ENCODE results near the gene AP2M1. TPM values are rescaled to one million over a fixed set of nuclear protein-coding genes. Genes with fewer than 3 reads are reported as not detected.

Gene AP2M1
- total and polyA plus RNA-seq, 4 donors = 71.9 to 200 (median 135) TPM

GRCh38 chr3:184228376-184229137, 53.9 kb downstream of the AP2M1 start:
- no peak for DNase-seq (ENCODE audit: low spot score)
- Histone ChIP-seq H3K4me1 (ENCODE audit: control insufficient read depth in 4 of 4, insufficient read depth in 4 of 4, low read length in 3 of 4) (peaks cover 12 to 22% (median 15%) of the 10 kb centered on the region in 4 donors), H3K4me3 (ENCODE audit: low read depth in 1 of 3, low read length in 3 of 3) (no peak overlapping the region), H3K27ac (ENCODE audit: low read depth in 1 of 2, low read length in 2 of 2) (no peak overlapping the region), H3K9ac (ENCODE audit: low read depth in 1 of 2, low read length in 2 of 2) (no peak overlapping the region), H3K36me3 (ENCODE audit: control insufficient read depth in 4 of 4, insufficient read depth in 3 of 4, low read depth in 1 of 4, low read length in 3 of 4) (no peaks in the 10 kb centered on the region), H3K9me3 (ENCODE audit: control insufficient read depth in 4 of 4, low read length in 3 of 4) (no peaks in the 10 kb centered on the region), H3K27me3 (ENCODE audit: control insufficient read depth in 4 of 4, insufficient read depth in 4 of 4, low read length in 3 of 4) (peaks cover 0 to 7% (median 5%) of the 10 kb centered on the region in 4 donors)
- TF ChIP-seq TAF1 (conservative IDR thresholded peaks at IDR 0.05) = no peak
- TF ChIP-seq HNF4G (IDR thresholded peaks at IDR 0.05) = no peak
- no peak for TF ChIP-seq FOXA2 (IDR thresholded peaks at IDR 0.05)
- WGBS = 54% methylated on average over 12 of the region's 12 CpGs

DNA sequence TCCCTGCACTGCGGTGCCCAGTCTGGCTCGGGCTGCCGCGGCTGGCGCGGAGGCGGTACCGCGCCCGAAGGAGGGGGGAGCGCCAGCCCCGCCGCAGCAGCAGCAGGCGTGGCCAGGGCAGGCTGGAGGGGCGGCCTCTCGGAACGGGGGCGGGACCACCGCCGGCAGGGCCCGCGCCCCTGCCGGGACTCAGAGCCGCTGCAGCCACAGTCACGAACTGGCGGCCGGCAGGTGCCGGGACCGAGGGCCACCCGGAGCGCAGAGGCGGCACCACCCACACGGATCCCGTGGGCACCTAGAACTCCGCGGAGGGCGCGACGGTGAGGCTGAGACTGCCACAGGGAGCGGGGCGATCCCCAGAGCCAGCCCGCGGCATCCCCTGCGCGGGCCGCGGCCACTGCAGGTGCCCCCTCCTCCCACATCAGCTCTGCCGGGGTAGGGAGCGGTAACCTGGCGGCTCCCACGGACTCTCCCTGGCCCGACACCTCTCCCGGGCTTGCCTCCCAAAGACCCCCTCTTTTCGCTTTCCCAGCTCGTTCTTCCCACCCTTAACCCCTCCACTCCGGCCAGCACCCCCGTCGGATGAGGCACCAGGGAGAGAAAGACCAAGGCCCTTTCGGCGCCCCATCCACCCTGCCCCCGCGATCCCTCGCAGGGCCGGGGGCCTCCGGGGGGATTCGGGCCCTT, 54.9 kb downstream of the AP2M1 start, which contains the start of gene VWA5B2:
Gene VWA5B2 (plus strand): TSS at position 192 of the 687 bp plus-strand sequence. CDS start 944 bp downstream, outside the sequence.
- DNase-seq (ENCODE audit: low spot score) = peak; percentile 50
- H3K9me3 ChIP-seq (ENCODE audit: control insufficient read depth in 4 of 4, low read length in 3 of 4) = no peaks in the 10 kb centered on the region
- WGBS = under 1% methylated on average over 66 of the region's 66 CpGs
- H3K4me3 ChIP-seq (ENCODE audit: low read depth in 1 of 3, low read length in 3 of 3) = peak within 1 kb of the TSS in 1 of 3 donors; percentile 46
- H3K9ac ChIP-seq (ENCODE audit: low read depth in 1 of 2, low read length in 2 of 2) = no peak within 1 kb of the TSS
- no peak for TF ChIP-seq EGR1 (IDR thresholded peaks at IDR 0.05; ENCODE audit: low read depth in 2 of 2)
- TF ChIP-seq, protein P1, sequence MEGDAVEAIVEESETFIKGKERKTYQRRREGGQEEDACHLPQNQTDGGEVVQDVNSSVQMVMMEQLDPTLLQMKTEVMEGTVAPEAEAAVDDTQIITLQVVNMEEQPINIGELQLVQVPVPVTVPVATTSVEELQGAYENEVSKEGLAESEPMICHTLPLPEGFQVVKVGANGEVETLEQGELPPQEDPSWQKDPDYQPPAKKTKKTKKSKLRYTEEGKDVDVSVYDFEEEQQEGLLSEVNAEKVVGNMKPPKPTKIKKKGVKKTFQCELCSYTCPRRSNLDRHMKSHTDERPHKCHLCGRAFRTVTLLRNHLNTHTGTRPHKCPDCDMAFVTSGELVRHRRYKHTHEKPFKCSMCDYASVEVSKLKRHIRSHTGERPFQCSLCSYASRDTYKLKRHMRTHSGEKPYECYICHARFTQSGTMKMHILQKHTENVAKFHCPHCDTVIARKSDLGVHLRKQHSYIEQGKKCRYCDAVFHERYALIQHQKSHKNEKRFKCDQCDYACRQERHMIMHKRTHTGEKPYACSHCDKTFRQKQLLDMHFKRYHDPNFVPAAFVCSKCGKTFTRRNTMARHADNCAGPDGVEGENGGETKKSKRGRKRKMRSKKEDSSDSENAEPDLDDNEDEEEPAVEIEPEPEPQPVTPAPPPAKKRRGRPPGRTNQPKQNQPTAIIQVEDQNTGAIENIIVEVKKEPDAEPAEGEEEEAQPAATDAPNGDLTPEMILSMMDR (IDR thresholded peaks at IDR 0.05; ENCODE audit: low read depth, low read length, missing input control) = peak; percentile 23
- H3K36me3 ChIP-seq (ENCODE audit: control insufficient read depth in 4 of 4, insufficient read depth in 3 of 4, low read depth in 1 of 4, low read length in 3 of 4) = no peaks in the 10 kb centered on the region
- H3K27ac ChIP-seq (ENCODE audit: low read depth in 1 of 2, low read length in 2 of 2) = no peak within 1 kb of the TSS
- H3K4me1 ChIP-seq (ENCODE audit: control insufficient read depth in 4 of 4, insufficient read depth in 4 of 4, low read length in 3 of 4) = peaks cover 12 to 22% (median 15%) of the 10 kb centered on the region in 4 donors
- H3K27me3 ChIP-seq (ENCODE audit: control insufficient read depth in 4 of 4, insufficient read depth in 4 of 4, low read length in 3 of 4) = peaks cover 0 to 7% (median 5%) of the 10 kb centered on the region in 4 donors

DNA sequence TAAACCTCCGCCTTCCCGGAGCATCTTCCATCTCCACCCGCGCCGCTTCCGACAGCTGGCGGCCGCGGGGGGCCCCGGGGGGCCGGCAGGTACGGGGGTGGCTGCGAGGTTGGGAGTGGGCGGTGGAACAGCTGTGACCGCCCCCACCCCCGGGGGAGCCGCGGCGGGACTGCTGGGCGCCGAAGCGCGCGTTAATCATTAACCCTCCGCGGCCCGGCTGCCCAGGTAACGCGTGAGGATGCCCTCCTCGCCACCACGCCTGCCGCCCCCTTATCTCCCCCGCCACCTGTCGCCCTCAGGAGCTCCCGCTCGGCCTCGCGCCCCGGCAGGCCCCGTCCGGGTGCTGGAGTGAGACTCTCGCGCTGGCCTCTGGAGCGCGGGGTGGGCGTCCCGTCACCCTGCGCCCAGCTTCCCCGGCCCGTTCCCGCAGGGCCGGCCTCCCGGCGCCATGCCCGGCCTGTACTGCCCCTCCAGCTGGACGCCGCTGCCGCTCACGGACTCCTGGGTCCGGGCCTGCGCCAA, 55.5 kb downstream of the AP2M1 start:
- no peak overlapping the region for H3K27ac ChIP-seq (ENCODE audit: low read depth in 1 of 2, low read length in 2 of 2)

More for the DNA sequence above, 55.5 kb downstream of the AP2M1 start:
- peaks cover 12 to 22% (median 15%) of the 10 kb centered on the region in 4 donors for H3K4me1 ChIP-seq (ENCODE audit: control insufficient read depth in 4 of 4, insufficient read depth in 4 of 4, low read length in 3 of 4)
- H3K9ac ChIP-seq (ENCODE audit: low read depth in 1 of 2, low read length in 2 of 2) = no peak overlapping the region
- DNase-seq (ENCODE audit: low spot score) = peak; percentile 46
- H3K27me3 ChIP-seq (ENCODE audit: control insufficient read depth in 4 of 4, insufficient read depth in 4 of 4, low read length in 3 of 4) = peaks cover 0 to 7% (median 5%) of the 10 kb centered on the region in 4 donors
- 1% methylated on average over 61 of the region's 61 CpGs for WGBS
- H3K9me3 ChIP-seq (ENCODE audit: control insufficient read depth in 4 of 4, low read length in 3 of 4) = no peaks in the 10 kb centered on the region
- no peaks in the 10 kb centered on the region for H3K36me3 ChIP-seq (ENCODE audit: control insufficient read depth in 4 of 4, insufficient read depth in 3 of 4, low read depth in 1 of 4, low read length in 3 of 4)
- peak overlapping the region in 1 of 3 donors; percentile 46 for H3K4me3 ChIP-seq (ENCODE audit: low read depth in 1 of 3, low read length in 3 of 3)
- TF ChIP-seq JUND (IDR thresholded peaks at IDR 0.05) = no peak
- TF ChIP-seq, protein P2, sequence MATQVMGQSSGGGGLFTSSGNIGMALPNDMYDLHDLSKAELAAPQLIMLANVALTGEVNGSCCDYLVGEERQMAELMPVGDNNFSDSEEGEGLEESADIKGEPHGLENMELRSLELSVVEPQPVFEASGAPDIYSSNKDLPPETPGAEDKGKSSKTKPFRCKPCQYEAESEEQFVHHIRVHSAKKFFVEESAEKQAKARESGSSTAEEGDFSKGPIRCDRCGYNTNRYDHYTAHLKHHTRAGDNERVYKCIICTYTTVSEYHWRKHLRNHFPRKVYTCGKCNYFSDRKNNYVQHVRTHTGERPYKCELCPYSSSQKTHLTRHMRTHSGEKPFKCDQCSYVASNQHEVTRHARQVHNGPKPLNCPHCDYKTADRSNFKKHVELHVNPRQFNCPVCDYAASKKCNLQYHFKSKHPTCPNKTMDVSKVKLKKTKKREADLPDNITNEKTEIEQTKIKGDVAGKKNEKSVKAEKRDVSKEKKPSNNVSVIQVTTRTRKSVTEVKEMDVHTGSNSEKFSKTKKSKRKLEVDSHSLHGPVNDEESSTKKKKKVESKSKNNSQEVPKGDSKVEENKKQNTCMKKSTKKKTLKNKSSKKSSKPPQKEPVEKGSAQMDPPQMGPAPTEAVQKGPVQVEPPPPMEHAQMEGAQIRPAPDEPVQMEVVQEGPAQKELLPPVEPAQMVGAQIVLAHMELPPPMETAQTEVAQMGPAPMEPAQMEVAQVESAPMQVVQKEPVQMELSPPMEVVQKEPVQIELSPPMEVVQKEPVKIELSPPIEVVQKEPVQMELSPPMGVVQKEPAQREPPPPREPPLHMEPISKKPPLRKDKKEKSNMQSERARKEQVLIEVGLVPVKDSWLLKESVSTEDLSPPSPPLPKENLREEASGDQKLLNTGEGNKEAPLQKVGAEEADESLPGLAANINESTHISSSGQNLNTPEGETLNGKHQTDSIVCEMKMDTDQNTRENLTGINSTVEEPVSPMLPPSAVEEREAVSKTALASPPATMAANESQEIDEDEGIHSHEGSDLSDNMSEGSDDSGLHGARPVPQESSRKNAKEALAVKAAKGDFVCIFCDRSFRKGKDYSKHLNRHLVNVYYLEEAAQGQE (IDR thresholded peaks at IDR 0.05) = no peak
- no peak for TF ChIP-seq RXRA (IDR thresholded peaks at IDR 0.05)
- no peak for TF ChIP-seq EGR1 (IDR thresholded peaks at IDR 0.05; ENCODE audit: low read depth in 2 of 2)
- no peak for TF ChIP-seq HNF4G (IDR thresholded peaks at IDR 0.05)
- no peak for TF ChIP-seq NR2F2 (IDR thresholded peaks at IDR 0.05)
- TF ChIP-seq GABPA (IDR thresholded peaks at IDR 0.05 in 1 of 2, conservative IDR thresholded peaks at IDR 0.05 in 1 of 2) = no peak
- TF ChIP-seq FOXA2 (IDR thresholded peaks at IDR 0.05) = no peak
- TF ChIP-seq MAX (IDR thresholded peaks at IDR 0.05) = no peak
- TF ChIP-seq ATF3 (IDR thresholded peaks at IDR 0.05) = no peak
- TF ChIP-seq HNF4A (conservative IDR thresholded peaks at IDR 0.05) = no peak
- TF ChIP-seq SP1 (IDR thresholded peaks at IDR 0.05) = no peak
